IPS-18a (cell line): ENCODE measurements around the gene PTPN7.
"Not testable (repeated sequence)": the region's sequence is repeated elsewhere in the genome, so short reads cannot be mapped to it uniquely, and the experiment has no call there.

Experiments used
- H3K27ac ChIP-seq: one replicate; pipeline ENCODE4 v1.5.1; 2013; ENCODE audit warnings: low read length
- H3K27me3 ChIP-seq: one replicate; pipeline ENCODE4 v1.6.1; 2013; ENCODE audit warnings: mild to moderate bottlenecking, low read length; ENCODE audit not compliant: control insufficient read depth, insufficient read depth
- H3K36me3 ChIP-seq: one replicate; pipeline ENCODE4 v1.6.1; 2013; ENCODE audit warnings: low read depth, low read length; ENCODE audit not compliant: control insufficient read depth
- H3K4me1 ChIP-seq: one replicate; pipeline ENCODE4 v1.6.1; 2013; ENCODE audit warnings: low read depth, low read length; ENCODE audit not compliant: control insufficient read depth
- H3K4me3 ChIP-seq: one replicate; pipeline ENCODE4 v1.5.1; 2013; ENCODE audit warnings: low read length
- H3K9ac ChIP-seq: one replicate; pipeline ENCODE4 v1.6.1; 2013; ENCODE audit warnings: mild to moderate bottlenecking, low read length, moderate library complexity
- H3K9me3 ChIP-seq: one replicate; pipeline ENCODE4 v1.6.1; 2013; ENCODE audit warnings: low read depth, low read length; ENCODE audit not compliant: control insufficient read depth

Gene PTPN7

GRCh38 chr1:202153284-202153683, 7.1 kb downstream of the PTPN7 start:
- H3K4me3 ChIP-seq: no peak overlapping the region
- H3K27ac ChIP-seq: no peak overlapping the region
- H3K9me3 ChIP-seq: no peaks in the 10 kb centered on the region
- H3K4me1 ChIP-seq: peaks cover 6% of the 10 kb centered on the region
- H3K36me3 ChIP-seq: no peaks in the 10 kb centered on the region
- no peaks in the 10 kb centered on the region for H3K27me3 ChIP-seq
- no peak overlapping the region for H3K9ac ChIP-seq

- Histone ChIP-seq H3K4me1 (peaks cover 6% of the 10 kb centered on the region), H3K27ac (no peak overlapping the region), H3K4me3 (no peak overlapping the region), H3K9me3 (no peaks in the 10 kb centered on the region), H3K9ac (no peak overlapping the region), H3K36me3 (no peaks in the 10 kb centered on the region), H3K27me3 (no peaks in the 10 kb centered on the region)
Observed at GRCh38 chr1:202152399-202152798, 8.0 kb downstream of the PTPN7 start.

- no peak overlapping the region for H3K4me3 ChIP-seq
- H3K9me3 ChIP-seq: no peaks in the 10 kb centered on the region
- no peaks in the 10 kb centered on the region for H3K27me3 ChIP-seq
- peaks cover 6% of the 10 kb centered on the region for H3K4me1 ChIP-seq
- H3K36me3 ChIP-seq: no peaks in the 10 kb centered on the region
- H3K27ac ChIP-seq: no peak overlapping the region
- H3K9ac ChIP-seq: no peak overlapping the region
Observed at GRCh38 chr1:202151045-202151444, 9.4 kb downstream of the PTPN7 start.

- no peak overlapping the region for H3K9ac ChIP-seq
- H3K36me3 ChIP-seq: no peaks in the 10 kb centered on the region
- no peak overlapping the region for H3K27ac ChIP-seq
Observed at GRCh38 chr1:202150602-202151001, 9.8 kb downstream of the PTPN7 start.

GRCh38 chr1:202150187-202150586, 10.2 kb downstream of the PTPN7 start:
- no peak overlapping the region for H3K27ac ChIP-seq
- H3K36me3 ChIP-seq: no peaks in the 10 kb centered on the region
- peaks cover 8% of the 10 kb centered on the region for H3K27me3 ChIP-seq
- H3K9ac ChIP-seq: no peak overlapping the region
- H3K4me1 ChIP-seq: peaks cover 9% of the 10 kb centered on the region
- H3K9me3 ChIP-seq: no peaks in the 10 kb centered on the region
- H3K4me3 ChIP-seq: no peak overlapping the region

More at GRCh38 chr1:202150602-202151001, 9.8 kb downstream of the PTPN7 start:
- peaks cover 6% of the 10 kb centered on the region for H3K4me1 ChIP-seq
- no peaks in the 10 kb centered on the region for H3K9me3 ChIP-seq
- no peak overlapping the region for H3K4me3 ChIP-seq
- H3K27me3 ChIP-seq: peaks cover 4% of the 10 kb centered on the region

- Histone ChIP-seq H3K9ac (no peak overlapping the region), H3K9me3 (no peaks in the 10 kb centered on the region), H3K27me3 (peaks cover 12% of the 10 kb centered on the region), H3K4me1 (peaks cover 10% of the 10 kb centered on the region), H3K27ac (no peak overlapping the region), H3K4me3 (no peak overlapping the region), H3K36me3 (no peaks in the 10 kb centered on the region)
Observed at GRCh38 chr1:202149566-202149965, 10.8 kb downstream of the PTPN7 start.

- Histone ChIP-seq H3K4me1 (peaks cover 8% of the 10 kb centered on the region), H3K9ac (no peak overlapping the region), H3K9me3 (no peaks in the 10 kb centered on the region), H3K27me3 (peaks cover 12% of the 10 kb centered on the region), H3K36me3 (no peaks in the 10 kb centered on the region), H3K27ac (no peak overlapping the region), H3K4me3 (no peak overlapping the region)
Observed at GRCh38 chr1:202148391-202148790, 12.0 kb downstream of the PTPN7 start.

GRCh38 chr1:202146993-202147392, 13.4 kb downstream of the PTPN7 start:
- Histone ChIP-seq H3K36me3 (no peaks in the 10 kb centered on the region), H3K9ac (no peak overlapping the region), H3K4me3 (no peak overlapping the region)

GRCh38 chr1:202146279-202146678, 14.1 kb downstream of the PTPN7 start:
- Histone ChIP-seq H3K4me1 (peaks cover 11% of the 10 kb centered on the region), H3K36me3 (no peaks in the 10 kb centered on the region), H3K9me3 (no peaks in the 10 kb centered on the region), H3K4me3 (no peak overlapping the region), H3K9ac (no peak overlapping the region), H3K27me3 (peaks cover 12% of the 10 kb centered on the region), H3K27ac (no peak overlapping the region)

More at GRCh38 chr1:202146993-202147392, 13.4 kb downstream of the PTPN7 start:
- H3K27me3 ChIP-seq: peaks cover 12% of the 10 kb centered on the region
- no peak overlapping the region for H3K27ac ChIP-seq
- no peaks in the 10 kb centered on the region for H3K9me3 ChIP-seq
- peaks cover 11% of the 10 kb centered on the region for H3K4me1 ChIP-seq

GRCh38 chr1:202145744-202146140, 14.7 kb downstream of the PTPN7 start:
- peak overlapping the region; percentile 93 for H3K4me3 ChIP-seq
- not testable (repeated sequence) for H3K36me3 ChIP-seq, H3K9ac ChIP-seq

GRCh38 chr1:202145068-202145743, 15.2 kb downstream of the PTPN7 start:
- no peaks in the 10 kb centered on the region for H3K36me3 ChIP-seq
- H3K4me3 ChIP-seq: peak overlapping the region; percentile 93
- peak overlapping the region; percentile 45 for H3K9ac ChIP-seq
- H3K27me3 ChIP-seq: peaks cover 12% of the 10 kb centered on the region
- H3K4me1 ChIP-seq: peaks cover 11% of the 10 kb centered on the region
- no peaks in the 10 kb centered on the region for H3K9me3 ChIP-seq
- no peak overlapping the region for H3K27ac ChIP-seq

More at GRCh38 chr1:202145744-202146140, 14.7 kb downstream of the PTPN7 start:
- not testable (repeated sequence) for H3K9me3 ChIP-seq, H3K27ac ChIP-seq
- Histone ChIP-seq H3K4me1 (peaks cover 11% of the 10 kb centered on the region), H3K27me3 (peaks cover 12% of the 10 kb centered on the region)

- H3K4me1 ChIP-seq: peaks cover 11% of the 10 kb centered on the region
Observed at GRCh38 chr1:202144402-202145067, 15.9 kb downstream of the PTPN7 start, which contains the start of gene ARL8A. ARL8A (minus strand) TSS chr1:202144737; CDS start chr1:202144572, 165 bp downstream.

More at GRCh38 chr1:202144402-202145067, 15.9 kb downstream of the PTPN7 start, which contains the start of gene ARL8A:
- peaks cover 12% of the 10 kb centered on the region for H3K27me3 ChIP-seq
- H3K36me3 ChIP-seq: no peaks in the 10 kb centered on the region
- no peak within 1 kb of the TSS for H3K27ac ChIP-seq
- peak within 1 kb of the TSS; percentile 93 for H3K4me3 ChIP-seq
- H3K9ac ChIP-seq: peak within 1 kb of the TSS; percentile 63
- no peaks in the 10 kb centered on the region for H3K9me3 ChIP-seq
